A549 (cell line): ENCODE measurements around the gene KRT81.

ENCODE experiments used
- CTCF ChIP-seq: fragments of >200 bp; sonication (Bioruptor Twin); formaldehyde crosslinking; IDR thresholded peaks from 3 replicates; pipeline ENCODE4 v1.5.1; 2016
- POLR2A ChIP-seq: IDR thresholded peaks from 2 replicates; pipeline ENCODE4 v1.6.1; 2012; ENCODE audit warnings: mild to moderate bottlenecking, low read length

DNA sequence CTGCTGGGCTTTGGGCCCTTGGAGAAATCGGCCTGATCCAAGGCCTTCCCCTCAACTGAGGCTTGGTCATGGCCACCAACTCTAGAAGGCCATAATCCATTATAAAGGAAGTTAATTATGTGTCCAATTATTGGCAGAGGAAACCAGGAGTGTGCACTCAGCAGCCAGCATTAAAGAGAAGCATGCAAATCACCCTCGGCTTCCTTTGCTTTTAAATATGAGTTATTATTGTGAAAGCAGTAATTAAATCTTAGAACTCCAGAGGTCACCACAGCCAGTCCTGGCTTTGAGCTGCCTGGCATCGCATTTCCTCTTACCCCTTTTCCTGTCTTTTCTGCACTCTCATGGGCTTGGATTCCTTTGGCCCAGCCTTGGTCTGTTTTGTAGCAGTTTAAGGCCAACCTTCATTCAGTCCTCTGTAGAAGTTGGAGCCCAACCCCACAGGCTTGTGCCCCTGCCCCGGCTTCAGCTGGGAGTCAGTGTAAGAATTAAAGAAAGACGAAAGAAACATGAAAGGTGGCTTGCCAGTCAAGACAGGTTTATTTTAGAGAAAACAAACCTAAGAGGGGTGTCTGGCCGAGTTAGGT lies 31.6 kb downstream of the KRT81 start:
- TF ChIP-seq CTCF = no peak
- no peak for TF ChIP-seq POLR2A
